HepG2 (cell line): ENCODE results near the gene SH2D7. TPM values are rescaled to one million over a fixed set of nuclear protein-coding genes. Genes with fewer than 3 reads are reported as not detected.

Experiments
- ATF7 ChIP-seq, 2 experiments: fragments of 450-650 bp in 1 of 2; sonication (generic) in 1 of 2; formaldehyde crosslinking in 1 of 2; IDR thresholded peaks; 2 replicates each; pipeline versions ENCODE4 v1.4.0 to v1.6.1; 2016 to 2020; ENCODE audit warnings: antibody characterized with exemption in 1 of 2, mild to moderate bottlenecking in 1 of 2, missing genetic modification reagents in 1 of 2
- ATM ChIP-seq: fragments of 450-650 bp; IDR thresholded peaks from 2 replicates; pipeline ENCODE4 v1.7.1; 2017; ENCODE audit warnings: mild to moderate bottlenecking, borderline replicate concordance
- GABPB1 ChIP-seq: IDR thresholded peaks from 2 replicates; pipeline ENCODE4 v1.6.1; 2016; ENCODE audit warnings: mild to moderate bottlenecking, missing genetic modification reagents, moderate library complexity, missing compliant biosample characterization
- GATAD1 ChIP-seq: IDR thresholded peaks from 2 replicates; pipeline ENCODE4 v1.6.1; 2016; ENCODE audit warnings: missing genetic modification reagents, missing compliant biosample characterization
- HIVEP1 ChIP-seq: sonication (generic); formaldehyde crosslinking; IDR thresholded peaks from 2 replicates; pipeline ENCODE4 v1.4.0; 2020; ENCODE audit warnings: mild to moderate bottlenecking, missing genetic modification reagents
- KAT7 ChIP-seq: IDR thresholded peaks from 2 replicates; pipeline ENCODE4 v1.6.1; 2018; ENCODE audit warnings: borderline replicate concordance, missing compliant biosample characterization
- KDM4B ChIP-seq: sonication (generic); formaldehyde crosslinking; IDR thresholded peaks from 2 replicates; pipeline ENCODE4 v1.4.0; 2020; ENCODE audit warnings: missing genetic modification reagents
- MYC ChIP-seq: sonication (generic); formaldehyde crosslinking; IDR thresholded peaks from 2 replicates; pipeline ENCODE4 v1.9.0; 2021; ENCODE audit warnings: missing genetic modification reagents, borderline replicate concordance
- NFKBIZ ChIP-seq: IDR thresholded peaks from 2 replicates; pipeline ENCODE4 v1.6.1; 2018; ENCODE audit warnings: missing genetic modification reagents, missing compliant biosample characterization
- NFYC ChIP-seq: IDR thresholded peaks from 2 replicates; pipeline ENCODE4 v1.6.1; 2016; ENCODE audit warnings: missing genetic modification reagents, missing compliant biosample characterization
- NONO ChIP-seq, 2 experiments: fragments of 450-650 bp in 1 of 2; sonication (generic) in 1 of 2; formaldehyde crosslinking in 1 of 2; IDR thresholded peaks in 1 of 2; conservative IDR thresholded peaks in 1 of 2; 2 replicates each; pipeline versions ENCODE4 v1.6.1 to v1.8.0; 2017 to 2022; ENCODE audit warnings: mild to moderate bottlenecking in 1 of 2, missing genetic modification reagents in 1 of 2, moderate library complexity in 1 of 2
- POLR2G ChIP-seq: fragments of 200-400 bp; formaldehyde crosslinking; IDR thresholded peaks from 2 replicates; pipeline ENCODE4 v1.6.1; 2018; ENCODE audit warnings: mild to moderate bottlenecking, low read depth, low read length, moderate library complexity
- RFXAP ChIP-seq: sonication (generic); formaldehyde crosslinking; IDR thresholded peaks from 2 replicates; pipeline ENCODE4 v1.4.0; 2020; ENCODE audit warnings: missing genetic modification reagents, borderline replicate concordance
- SP2 ChIP-seq: sonication (generic); formaldehyde crosslinking; IDR thresholded peaks from 2 replicates; pipeline ENCODE4 v1.5.1; 2020; ENCODE audit warnings: mild to moderate bottlenecking, missing genetic modification reagents
- SPEN ChIP-seq: sonication (generic); formaldehyde crosslinking; IDR thresholded peaks from 2 replicates; pipeline ENCODE4 v1.5.1; 2020; ENCODE audit warnings: low read depth, mild to moderate bottlenecking, missing genetic modification reagents
- ZNF20 ChIP-seq: sonication (generic); formaldehyde crosslinking; IDR thresholded peaks from 2 replicates; pipeline ENCODE4 v1.4.0; 2020; ENCODE audit warnings: mild to moderate bottlenecking, moderate library complexity, missing genetic modification reagents
- ZNF510 ChIP-seq: sonication (generic); formaldehyde crosslinking; IDR thresholded peaks from 2 replicates; pipeline ENCODE4 v1.4.0; 2020; ENCODE audit warnings: low read depth, mild to moderate bottlenecking, missing genetic modification reagents
- ZNF547 ChIP-seq: sonication (generic); formaldehyde crosslinking; IDR thresholded peaks from 2 replicates; pipeline ENCODE4 v1.5.1; 2020; ENCODE audit warnings: mild to moderate bottlenecking, missing genetic modification reagents
- ZNF567 ChIP-seq: sonication (generic); formaldehyde crosslinking; IDR thresholded peaks from 2 replicates; pipeline ENCODE4 v1.8.1; 2023; ENCODE audit warnings: mild to moderate bottlenecking, missing genetic modification reagents, borderline replicate concordance
- ZNF784 ChIP-seq: sonication (generic); formaldehyde crosslinking; IDR thresholded peaks from 2 replicates; pipeline ENCODE4 v1.5.1; 2020; ENCODE audit warnings: missing genetic modification reagents, mild to moderate bottlenecking, borderline replicate concordance
- ZSCAN31 ChIP-seq: sonication (generic); formaldehyde crosslinking; IDR thresholded peaks from 2 replicates; pipeline ENCODE4 v1.5.0; 2020; ENCODE audit warnings: low read depth, mild to moderate bottlenecking, missing genetic modification reagents
- ZSCAN9 ChIP-seq: IDR thresholded peaks from 2 replicates; pipeline ENCODE4 v1.6.1; 2016; ENCODE audit warnings: borderline replicate concordance
- polyA plus RNA-seq, 8 experiments: library from polyadenylated mRNA; depleted of rRNA in 3 of 8; stranded (reverse) in 7 of 8; unstranded in 1 of 8; fragments of >200 nt; fragmentation: Illumina TruSeq in 4 of 8; extraction: Trizol in 4 of 8; gene quantifications; 2 replicates each; pipeline versions ENCODE4 v1.2.1 to v1.2.3, GENCODE V29; 2011 to 2016; ENCODE audit warnings: low read depth in 4 of 8, missing spikeins in 1 of 8, mixed read lengths in 1 of 8; ENCODE audit not compliant: insufficient read depth in 1 of 8
- total RNA-seq, 5 experiments: library from RNA; depleted of rRNA; stranded (reverse); fragments of >200 nt; fragmentation: Illumina TruSeq; extraction: Trizol; gene quantifications; 2 replicates each; pipeline ENCODE4 v1.2.3, GENCODE V29; 2016; ENCODE audit warnings: low read depth in 1 of 5
- TF ChIP-seq, protein P1 (sequence below): sonication (generic); formaldehyde crosslinking; IDR thresholded peaks from 2 replicates; pipeline ENCODE4 v1.8.1; 2023; ENCODE audit warnings: mild to moderate bottlenecking, moderate library complexity, missing genetic modification reagents
- TF ChIP-seq, protein P2 (sequence below): fragments of 450-650 bp; IDR thresholded peaks from 2 replicates; pipeline ENCODE4 v1.6.1; 2016
- TF ChIP-seq, protein P3 (sequence below): sonication (generic); formaldehyde crosslinking; IDR thresholded peaks from 2 replicates; pipeline ENCODE4 v1.8.1; 2023; ENCODE audit warnings: mild to moderate bottlenecking, missing genetic modification reagents
- TF ChIP-seq, protein P4 (sequence below): IDR thresholded peaks from 2 replicates; pipeline ENCODE4 v1.6.1; 2012; ENCODE audit warnings: inconsistent platforms

The SH2D7 gene
- total and polyA plus RNA-seq, 2 of the 13 experiments (the other 11 are each of a cell fraction or from before 2014, with no cell fraction given), result not detected

GRCh38 chr15:78149068-78149804, 56.9 kb downstream of the SH2D7 start, which contains the start of gene IDH3A (continued):
- TF ChIP-seq ZNF784 (CRISPR knock-in tag) (peak; percentile 67; the same call in 1 of the 2 replicates), ZNF20 (CRISPR knock-in tag) (no peak), RFXAP (CRISPR knock-in tag) (0 out of 2 replicates have a peak, but pooled peaks have one; percentile 46), POLR2G (peak; percentile 73), ATF7 (IDR thresholded peaks at IDR 0.05) (no peak), ATF7 (CRISPR knock-in tag; IDR thresholded peaks at IDR 0.05) (no peak), ZSCAN9 (CRISPR knock-in tag) (no peak), SP2 (peak; percentile 74; the same call in 1 of the 2 replicates), NONO (IDR thresholded peaks at IDR 0.05) (no peak), NONO (CRISPR knock-in tag; conservative IDR thresholded peaks at IDR 0.05) (peak; percentile 40), KDM4B (CRISPR knock-in tag) (no peak), ZNF567 (CRISPR knock-in tag) (0 out of 2 replicates have a peak, but pooled peaks have one; percentile 31), ZSCAN31 (peak; percentile 86; the same call in 1 of the 2 replicates), SPEN (CRISPR knock-in tag) (no peak), NFYC (CRISPR knock-in tag) (peak; percentile 75), ZNF547 (CRISPR knock-in tag) (peak; percentile 73; the same call in 1 of the 2 replicates), GATAD1 (CRISPR knock-in tag) (peak; percentile 66), ZNF510 (CRISPR knock-in tag) (no peak), KAT7 (CRISPR knock-in tag) (peak; percentile 68; the same call in 1 of the 2 replicates), MYC (CRISPR knock-in tag) (peak; percentile 76), ATM (no peak), HIVEP1 (CRISPR knock-in tag) (no peak), NFKBIZ (CRISPR knock-in tag) (0 out of 2 replicates have a peak, but pooled peaks have one; percentile 8), GABPB1 (CRISPR knock-in tag) (peak; percentile 92)
- TF ChIP-seq, protein P1, sequence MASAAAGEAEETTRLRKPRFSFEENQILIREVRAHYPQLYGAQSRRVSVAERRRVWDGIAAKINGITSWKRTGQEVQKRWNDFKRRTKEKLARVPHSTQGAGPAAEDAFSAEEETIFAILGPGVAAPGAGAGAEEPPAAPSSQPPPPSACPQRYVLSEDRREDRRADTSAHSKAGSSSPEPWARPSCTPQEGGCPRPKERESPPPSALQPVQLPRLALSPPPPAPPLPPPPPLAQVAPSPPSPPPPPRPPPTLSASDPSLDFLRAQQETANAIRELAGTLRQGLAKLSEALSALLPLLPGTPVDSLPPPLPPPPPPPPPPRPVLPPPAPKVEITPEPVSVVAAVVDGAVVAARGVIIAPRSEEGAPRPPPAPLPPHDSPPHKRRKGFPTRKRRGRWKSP (CRISPR knock-in tag), result 0 out of 2 replicates have a peak, but pooled peaks have one; percentile 46
- TF ChIP-seq, protein P2, sequence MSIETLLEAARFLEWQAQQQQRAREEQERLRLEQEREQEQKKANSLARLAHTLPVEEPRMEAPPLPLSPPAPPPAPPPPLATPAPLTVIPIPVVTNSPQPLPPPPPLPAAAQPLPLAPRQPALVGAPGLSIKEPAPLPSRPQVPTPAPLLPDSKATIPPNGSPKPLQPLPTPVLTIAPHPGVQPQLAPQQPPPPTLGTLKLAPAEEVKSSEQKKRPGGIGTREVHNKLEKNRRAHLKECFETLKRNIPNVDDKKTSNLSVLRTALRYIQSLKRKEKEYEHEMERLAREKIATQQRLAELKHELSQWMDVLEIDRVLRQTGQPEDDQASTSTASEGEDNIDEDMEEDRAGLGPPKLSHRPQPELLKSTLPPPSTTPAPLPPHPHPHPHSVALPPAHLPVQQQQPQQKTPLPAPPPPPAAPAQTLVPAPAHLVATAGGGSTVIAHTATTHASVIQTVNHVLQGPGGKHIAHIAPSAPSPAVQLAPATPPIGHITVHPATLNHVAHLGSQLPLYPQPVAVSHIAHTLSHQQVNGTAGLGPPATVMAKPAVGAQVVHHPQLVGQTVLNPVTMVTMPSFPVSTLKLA, result no peak
- TF ChIP-seq, protein P3, sequence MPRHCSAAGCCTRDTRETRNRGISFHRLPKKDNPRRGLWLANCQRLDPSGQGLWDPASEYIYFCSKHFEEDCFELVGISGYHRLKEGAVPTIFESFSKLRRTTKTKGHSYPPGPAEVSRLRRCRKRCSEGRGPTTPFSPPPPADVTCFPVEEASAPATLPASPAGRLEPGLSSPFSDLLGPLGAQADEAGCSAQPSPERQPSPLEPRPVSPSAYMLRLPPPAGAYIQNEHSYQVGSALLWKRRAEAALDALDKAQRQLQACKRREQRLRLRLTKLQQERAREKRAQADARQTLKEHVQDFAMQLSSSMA (CRISPR knock-in tag), result 0 out of 2 replicates have a peak, but pooled peaks have one; percentile 31
- TF ChIP-seq, protein P4, sequence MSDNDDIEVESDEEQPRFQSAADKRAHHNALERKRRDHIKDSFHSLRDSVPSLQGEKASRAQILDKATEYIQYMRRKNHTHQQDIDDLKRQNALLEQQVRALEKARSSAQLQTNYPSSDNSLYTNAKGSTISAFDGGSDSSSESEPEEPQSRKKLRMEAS, result peak; percentile 64
